ENCODE measurements around the gene CD101. TPM values are rescaled to one million over a fixed set of nuclear protein-coding genes. Genes with fewer than 3 reads are reported as not detected.

The CD101 gene
- total RNA-seq, 4 donors from 2014 or later = 0.42 to 3.4 (median 2.2) TPM

DNA sequence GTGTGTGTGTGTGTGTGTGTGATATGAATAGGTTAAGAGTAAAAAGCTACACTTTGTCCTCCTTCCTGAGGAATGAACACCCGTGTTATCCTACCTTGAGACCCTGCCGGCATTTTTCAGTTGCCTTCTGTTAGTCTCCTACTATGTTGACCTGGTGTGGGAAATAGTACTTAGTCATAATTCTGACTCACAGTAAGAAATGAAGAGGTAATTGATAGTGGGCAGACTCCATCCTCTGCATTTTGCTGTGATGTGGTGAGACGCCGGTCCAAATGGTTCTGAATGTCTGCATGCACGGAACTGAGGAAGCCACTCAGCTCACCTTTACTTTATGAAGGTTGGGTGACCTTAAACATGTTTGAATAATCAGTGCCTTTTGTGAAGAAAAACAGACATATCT, 12.6 kb downstream of the CD101 start:
- no peak overlapping the region for H3K4me3 ChIP-seq
- no peak for DNase-seq
- TF ChIP-seq POLR2A (IDR thresholded peaks at IDR 0.05) = no peak
- TF ChIP-seq CTCF (IDR thresholded peaks at IDR 0.05) = no peak
- H3K36me3 ChIP-seq = no peaks in the 10 kb centered on the region
- H3K9me3 ChIP-seq = no peaks in the 10 kb centered on the region
- no peak overlapping the region for H3K27ac ChIP-seq
- WGBS, 2 donors = 80 to 90% methylated on average over 5 of the region's 5 CpGs
- intact Hi-C loops (cut with DNase I) = no loop called here
- H3K27me3 ChIP-seq = no peaks in the 10 kb centered on the region
- H3K4me1 ChIP-seq = peaks cover 0 to 18% (median 0%) of the 10 kb centered on the region in 3 donors

DNA sequence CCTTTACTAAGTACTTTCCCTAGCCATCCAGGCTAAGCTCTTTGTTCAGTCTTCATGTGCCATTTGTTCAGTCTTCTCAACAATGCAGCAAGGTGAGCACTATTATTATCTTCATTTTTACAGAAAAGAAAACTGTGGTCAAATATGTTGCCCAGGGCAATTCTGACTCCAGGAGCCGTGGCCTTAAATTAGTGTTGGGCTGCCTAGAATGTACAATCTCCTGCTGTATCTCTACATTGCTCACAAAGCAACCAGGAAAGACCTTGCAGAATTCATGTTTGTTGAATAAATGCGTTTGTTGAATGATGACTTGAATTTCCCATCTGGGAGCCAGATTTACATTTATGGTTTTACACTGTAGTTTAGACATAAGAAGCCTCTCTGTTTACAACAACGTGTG, 14.2 kb downstream of the CD101 start:
- Histone ChIP-seq H3K4me3 (no peak overlapping the region), H3K27ac (no peak overlapping the region), H3K4me1 (peaks cover 0 to 18% (median 0%) of the 10 kb centered on the region in 3 donors), H3K27me3 (no peaks in the 10 kb centered on the region), H3K9me3 (no peaks in the 10 kb centered on the region), H3K36me3 (no peaks in the 10 kb centered on the region)
- intact Hi-C loops (cut with DNase I) = no loop called here
- TF ChIP-seq POLR2A (IDR thresholded peaks at IDR 0.05) (no peak), CTCF (IDR thresholded peaks at IDR 0.05) (no peak)
- no peak for DNase-seq
- 71 to 74% methylated on average over 3 of the region's 3 CpGs for WGBS, 2 donors

- WGBS, 2 donors = 90 to 100% methylated on average over 3 to 4 of the region's 4 CpGs
- Histone ChIP-seq H3K4me3 (no peak overlapping the region), H3K9me3 (no peaks in the 10 kb centered on the region), H3K4me1 (peaks cover 0 to 18% (median 0%) of the 10 kb centered on the region in 3 donors), H3K27me3 (no peaks in the 10 kb centered on the region), H3K36me3 (no peaks in the 10 kb centered on the region), H3K27ac (no peak overlapping the region)
- TF ChIP-seq CTCF (IDR thresholded peaks at IDR 0.05) (no peak), POLR2A (IDR thresholded peaks at IDR 0.05) (no peak)
- no peak for DNase-seq
- intact Hi-C loops (cut with DNase I) = no loop called here
Observed at GRCh38 chr1:117017062-117017461, 15.5 kb downstream of the CD101 start.

- no peak overlapping the region for H3K27ac ChIP-seq
- H3K9me3 ChIP-seq = no peaks in the 10 kb centered on the region
- 50 to 53% methylated on average over 2 of the region's 3 CpGs for WGBS, 2 donors
- no peaks in the 10 kb centered on the region for H3K27me3 ChIP-seq
- no peak for DNase-seq
- H3K36me3 ChIP-seq = no peaks in the 10 kb centered on the region
- intact Hi-C loops (cut with DNase I) = no loop called here
- H3K4me1 ChIP-seq = peaks cover 0 to 12% (median 0%) of the 10 kb centered on the region in 3 donors
- H3K4me3 ChIP-seq = no peak overlapping the region
- TF ChIP-seq POLR2A (IDR thresholded peaks at IDR 0.05) = no peak
- TF ChIP-seq CTCF (IDR thresholded peaks at IDR 0.05) = no peak
Observed at GRCh38 chr1:117017648-117018047, 16.1 kb downstream of the CD101 start.

GRCh38 chr1:117020526-117021156, 19.1 kb downstream of the CD101 start:
- Histone ChIP-seq H3K4me3 (no peak overlapping the region), H3K36me3 (no peaks in the 10 kb centered on the region), H3K9me3 (no peaks in the 10 kb centered on the region), H3K27ac (no peak overlapping the region), H3K27me3 (no peaks in the 10 kb centered on the region), H3K4me1 (no peaks in the 10 kb centered on the region)
- TF ChIP-seq POLR2A (IDR thresholded peaks at IDR 0.05) (no peak), CTCF (IDR thresholded peaks at IDR 0.05) (no peak)
- WGBS, 2 donors = 9 to 55% methylated on average over 1 of the region's 1 CpG
- no peak for DNase-seq
- intact Hi-C loops (cut with DNase I) = no loop called here

All from esophagus squamous epithelium (tissue), 5 donors.